Mammary epithelial cell (primary cell): Measurements from ENCODE around the gene PREP.

ENCODE experiments used
- EZH2 ChIP-seq: IDR thresholded peaks from 2 replicates; pipeline ENCODE4 v1.6.1; 2012; ENCODE audit warnings: low read length, inconsistent platforms, borderline replicate concordance
- TF ChIP-seq, protein P1 (sequence below), 2 donors: IDR thresholded peaks in 1 of 2; conservative IDR thresholded peaks in 1 of 2; 2 replicates each; pipeline ENCODE4 v1.5.1; 2011 to 2012; ENCODE audit warnings: inconsistent platforms in 2 of 2, low read length in 2 of 2, mild to moderate bottlenecking in 2 of 2, control low read depth in 1 of 2, low read depth in 1 of 2; ENCODE audit not compliant: insufficient read depth in 1 of 2; ENCODE audit errors: extremely low read depth in 1 of 2

- TF ChIP-seq, protein P1, sequence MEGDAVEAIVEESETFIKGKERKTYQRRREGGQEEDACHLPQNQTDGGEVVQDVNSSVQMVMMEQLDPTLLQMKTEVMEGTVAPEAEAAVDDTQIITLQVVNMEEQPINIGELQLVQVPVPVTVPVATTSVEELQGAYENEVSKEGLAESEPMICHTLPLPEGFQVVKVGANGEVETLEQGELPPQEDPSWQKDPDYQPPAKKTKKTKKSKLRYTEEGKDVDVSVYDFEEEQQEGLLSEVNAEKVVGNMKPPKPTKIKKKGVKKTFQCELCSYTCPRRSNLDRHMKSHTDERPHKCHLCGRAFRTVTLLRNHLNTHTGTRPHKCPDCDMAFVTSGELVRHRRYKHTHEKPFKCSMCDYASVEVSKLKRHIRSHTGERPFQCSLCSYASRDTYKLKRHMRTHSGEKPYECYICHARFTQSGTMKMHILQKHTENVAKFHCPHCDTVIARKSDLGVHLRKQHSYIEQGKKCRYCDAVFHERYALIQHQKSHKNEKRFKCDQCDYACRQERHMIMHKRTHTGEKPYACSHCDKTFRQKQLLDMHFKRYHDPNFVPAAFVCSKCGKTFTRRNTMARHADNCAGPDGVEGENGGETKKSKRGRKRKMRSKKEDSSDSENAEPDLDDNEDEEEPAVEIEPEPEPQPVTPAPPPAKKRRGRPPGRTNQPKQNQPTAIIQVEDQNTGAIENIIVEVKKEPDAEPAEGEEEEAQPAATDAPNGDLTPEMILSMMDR (conservative IDR thresholded peaks at IDR 0.05 in 1 of 2, IDR thresholded peaks at IDR 0.05 in 1 of 2; ENCODE audit: extremely low read depth in 1 of 2, insufficient read depth in 1 of 2, low read depth in 1 of 2, low read length in 2 of 2), result no peak
- TF ChIP-seq EZH2, result no peak
These were observed 58.0 kb downstream of the PREP start for GRCh38 chr6:105344881-105345370.
